Measurements from ENCODE around the gene ZNF148.

ZNF148 gene

GRCh38 chr3:125325746-125326145 is 49.4 kb downstream of the ZNF148 start:
- no peak for DNase-seq

- DNase-seq = no peak
These were observed 50.8 kb downstream of the ZNF148 start for GRCh38 chr3:125324341-125324740.

GRCh38 chr3:125322917-125323316 is 52.2 kb downstream of the ZNF148 start:
- DNase-seq = no peak

DNA sequence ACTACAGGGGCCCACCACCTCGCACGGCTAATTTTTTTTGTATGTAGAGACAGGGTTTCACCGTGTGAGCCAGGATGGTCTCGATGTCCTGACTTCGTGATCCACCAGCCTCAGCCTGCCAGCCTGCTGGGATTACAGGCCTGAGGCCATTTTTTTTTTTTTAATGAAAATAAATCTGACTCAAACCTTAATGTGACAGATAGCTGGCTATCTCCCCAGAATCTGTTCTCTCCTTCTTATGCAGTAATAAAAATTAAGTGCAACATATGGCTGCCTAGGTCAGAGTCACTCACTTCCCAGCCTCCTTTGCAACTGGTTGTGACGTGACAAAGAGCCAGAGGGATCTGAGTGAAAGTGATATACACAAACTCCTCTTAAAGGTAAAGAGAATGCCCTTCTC is 53.0 kb downstream of the ZNF148 start:
- DNase-seq = no peak

GRCh38 chr3:125319765-125320164 is 55.4 kb downstream of the ZNF148 start:
- DNase-seq = no peak

DNA sequence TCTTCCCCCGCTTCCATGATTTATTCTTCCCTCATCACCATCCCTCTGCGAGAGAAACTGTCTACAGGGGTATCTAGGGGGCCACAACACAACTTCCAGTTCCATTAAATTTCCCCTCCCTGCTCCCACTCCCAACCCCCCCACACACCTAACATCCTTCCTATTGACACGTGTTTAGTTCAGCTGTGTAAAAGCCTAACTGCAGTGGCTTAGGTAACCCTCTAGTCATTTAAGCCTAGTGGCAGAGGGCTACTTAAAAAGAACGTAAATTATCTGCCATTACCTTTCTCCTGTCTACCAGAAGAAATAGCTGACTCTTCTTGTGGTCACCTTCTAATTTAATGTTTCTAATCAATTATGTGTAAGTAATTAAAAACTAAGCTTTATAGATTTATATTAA is 56.3 kb downstream of the ZNF148 start:
- DNase-seq = no peak

- peak; percentile 77 for DNase-seq
These were observed 56.8 kb downstream of the ZNF148 start for GRCh38 chr3:125318167-125318865.

- no peak for DNase-seq
These were observed 57.4 kb downstream of the ZNF148 start for GRCh38 chr3:125317761-125318160.

DNA sequence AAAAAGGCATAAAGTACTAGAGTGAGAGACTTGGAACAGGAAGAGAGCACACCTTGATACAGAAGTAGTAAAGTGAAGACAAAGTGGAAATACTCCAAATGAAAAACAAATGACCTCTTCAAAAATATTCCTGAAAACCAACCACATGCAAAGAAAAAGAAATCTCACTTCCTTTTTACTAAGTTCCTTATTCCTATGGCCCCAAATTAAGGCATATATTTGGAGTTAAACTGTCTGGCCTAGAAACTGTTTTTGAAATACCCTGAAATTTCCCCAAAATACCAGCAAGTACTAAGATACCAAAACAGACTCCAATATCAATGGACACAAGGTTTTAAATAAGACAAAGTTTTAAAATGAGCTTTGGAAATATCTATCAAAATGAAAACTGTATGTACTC is 58.2 kb downstream of the ZNF148 start:
- DNase-seq = no peak

DNA sequence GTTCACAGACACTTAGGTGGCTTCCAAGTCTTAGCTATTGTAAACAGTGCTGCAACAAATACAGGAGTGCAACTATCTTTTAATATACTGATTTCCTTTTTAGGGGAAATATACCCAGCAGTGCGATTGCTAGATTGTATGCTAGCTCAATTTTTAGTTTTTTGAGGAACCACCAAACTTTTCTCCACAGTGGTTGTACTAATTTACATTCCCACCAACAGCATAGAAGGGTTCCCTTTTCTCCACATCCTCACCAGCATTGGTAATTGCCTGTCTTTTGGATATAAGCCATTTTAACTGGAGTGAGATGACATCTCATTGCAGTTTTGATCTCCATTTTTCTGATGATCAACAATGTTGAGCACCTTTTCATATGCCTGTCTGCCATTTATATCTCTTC is 58.9 kb downstream of the ZNF148 start:
- DNase-seq = no peak

- no peak for DNase-seq
These were observed 62.0 kb downstream of the ZNF148 start for GRCh38 chr3:125313060-125313635.

GRCh38 chr3:125310623-125311081 is 64.5 kb downstream of the ZNF148 start:
- DNase-seq = no peak

- no peak for DNase-seq
These were observed 65.6 kb downstream of the ZNF148 start for GRCh38 chr3:125309476-125309875.

GRCh38 chr3:125306620-125307019 is 68.5 kb downstream of the ZNF148 start:
- DNase-seq = no peak

GRCh38 chr3:125302932-125303331 is 72.2 kb downstream of the ZNF148 start:
- no peak for DNase-seq

GRCh38 chr3:125300416-125300815 is 74.7 kb downstream of the ZNF148 start:
- no peak for DNase-seq

- no peak for DNase-seq
These were observed 80.7 kb downstream of the ZNF148 start for GRCh38 chr3:125294411-125294810.

DNA sequence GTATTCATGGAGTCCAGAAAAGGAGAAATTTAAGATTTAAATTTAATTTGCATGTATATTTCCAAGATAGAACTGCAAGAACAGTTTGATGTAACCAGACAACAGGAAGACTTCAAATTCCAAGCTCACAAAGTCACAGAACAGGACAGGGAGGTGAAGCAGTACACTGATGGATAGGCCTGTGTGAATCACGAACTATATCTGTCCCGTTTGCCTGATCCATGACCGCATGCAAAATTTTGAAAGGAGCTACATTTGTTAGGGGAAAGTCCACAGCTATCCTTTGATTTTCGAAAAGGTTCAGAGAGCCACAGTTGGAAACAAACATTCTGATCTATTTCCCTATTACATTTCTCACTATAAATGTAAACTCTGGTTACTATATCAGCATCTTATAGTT is 83.1 kb downstream of the ZNF148 start:
- DNase-seq = no peak

GRCh38 chr3:125289429-125289981 is 85.6 kb downstream of the ZNF148 start:
- no peak for DNase-seq

DNA sequence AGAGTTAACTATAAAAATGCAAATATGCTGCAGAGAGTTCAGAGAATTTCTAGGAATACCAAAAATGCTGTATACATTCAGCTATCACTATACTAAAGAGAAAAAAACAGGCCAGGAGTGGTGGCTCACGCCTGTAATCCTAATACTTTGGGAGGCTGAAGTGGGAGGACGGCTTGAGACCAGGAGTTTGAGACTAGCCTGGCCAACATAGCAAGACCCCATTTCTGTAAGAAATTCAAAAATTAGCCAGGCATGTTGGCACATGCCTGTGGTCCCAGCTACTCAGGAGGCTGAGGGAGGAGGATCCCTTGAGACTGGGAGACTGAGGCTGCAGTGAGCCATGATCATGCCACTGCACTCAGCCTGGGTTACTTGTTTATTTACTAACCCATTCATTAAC is 87.9 kb downstream of the ZNF148 start:
- DNase-seq = no peak

GRCh38 chr3:125281381-125281780 is 93.7 kb downstream of the ZNF148 start:
- no peak for DNase-seq

GRCh38 chr3:125280668-125281361 is 94.3 kb downstream of the ZNF148 start:
- no peak for DNase-seq

- DNase-seq = no peak
These were observed 97.0 kb downstream of the ZNF148 start for GRCh38 chr3:125278155-125278554.

DNA sequence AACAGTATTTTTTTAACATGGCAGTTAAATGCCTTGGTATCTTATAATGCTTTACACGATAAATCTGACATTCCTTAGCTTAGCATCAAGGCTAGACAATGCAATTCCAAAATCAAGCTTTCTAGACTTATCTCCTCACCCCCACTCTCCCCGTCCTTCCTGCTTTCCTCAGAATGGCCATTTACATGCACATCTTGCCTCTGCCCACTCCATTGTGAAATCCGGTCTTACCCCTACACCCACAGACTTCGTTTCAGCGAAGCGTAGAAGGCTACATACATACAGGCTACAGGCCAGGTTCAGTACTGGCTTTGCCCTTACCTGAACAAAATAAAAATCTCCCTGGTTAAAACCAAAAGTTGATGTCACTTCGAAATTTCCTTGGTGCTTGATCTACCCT is 104.0 kb downstream of the ZNF148 start:
- no peak for DNase-seq

All from eye (tissue), 1 donor.